Measurements from ENCODE around the gene VAV3. TPM values are rescaled to one million over a fixed set of nuclear protein-coding genes. Genes with fewer than 3 reads are reported as not detected.

The VAV3 gene
- total RNA-seq, 1 donor from 2014 or later, result 1.8 TPM

DNA sequence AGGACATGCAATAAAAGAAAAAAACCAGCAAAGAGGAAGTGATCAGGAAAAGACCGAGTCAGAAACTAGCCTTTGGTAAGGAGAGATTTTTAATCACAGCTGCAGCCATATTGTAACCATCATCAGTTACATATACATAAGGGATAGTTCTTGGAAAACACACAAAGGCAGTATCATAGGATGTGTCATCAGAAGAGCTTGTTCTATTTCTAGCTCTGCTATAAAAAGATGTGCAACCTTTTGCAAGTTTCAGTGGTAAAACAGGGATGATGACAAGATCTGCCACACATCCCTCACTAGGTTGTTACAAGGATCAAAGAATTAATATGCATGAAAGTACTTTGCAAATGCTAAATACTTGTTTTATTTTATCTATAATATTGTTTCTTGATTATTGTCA lies 342.0 kb downstream of the VAV3 start:
- H3K36me3 Mint-ChIP-seq (ENCODE audit: insufficient read depth), result no peaks in the 10 kb centered on the region

GRCh38 chr1:107622535-107622934 lies 342.4 kb downstream of the VAV3 start:
- no peaks in the 10 kb centered on the region for H3K4me1 Mint-ChIP-seq (ENCODE audit: low read depth)

More for the DNA sequence above, 342.0 kb downstream of the VAV3 start:
- H3K4me1 Mint-ChIP-seq (ENCODE audit: low read depth), result peaks cover 2% of the 10 kb centered on the region
- H3K4me3 Mint-ChIP-seq (ENCODE audit: low read depth), result no peak overlapping the region
- DNase-seq (ENCODE audit: low spot score, unreplicated experiment), result no peak
- TF ChIP-seq, protein P1, sequence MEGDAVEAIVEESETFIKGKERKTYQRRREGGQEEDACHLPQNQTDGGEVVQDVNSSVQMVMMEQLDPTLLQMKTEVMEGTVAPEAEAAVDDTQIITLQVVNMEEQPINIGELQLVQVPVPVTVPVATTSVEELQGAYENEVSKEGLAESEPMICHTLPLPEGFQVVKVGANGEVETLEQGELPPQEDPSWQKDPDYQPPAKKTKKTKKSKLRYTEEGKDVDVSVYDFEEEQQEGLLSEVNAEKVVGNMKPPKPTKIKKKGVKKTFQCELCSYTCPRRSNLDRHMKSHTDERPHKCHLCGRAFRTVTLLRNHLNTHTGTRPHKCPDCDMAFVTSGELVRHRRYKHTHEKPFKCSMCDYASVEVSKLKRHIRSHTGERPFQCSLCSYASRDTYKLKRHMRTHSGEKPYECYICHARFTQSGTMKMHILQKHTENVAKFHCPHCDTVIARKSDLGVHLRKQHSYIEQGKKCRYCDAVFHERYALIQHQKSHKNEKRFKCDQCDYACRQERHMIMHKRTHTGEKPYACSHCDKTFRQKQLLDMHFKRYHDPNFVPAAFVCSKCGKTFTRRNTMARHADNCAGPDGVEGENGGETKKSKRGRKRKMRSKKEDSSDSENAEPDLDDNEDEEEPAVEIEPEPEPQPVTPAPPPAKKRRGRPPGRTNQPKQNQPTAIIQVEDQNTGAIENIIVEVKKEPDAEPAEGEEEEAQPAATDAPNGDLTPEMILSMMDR (IDR thresholded peaks at IDR 0.05; ENCODE audit: unreplicated experiment), result no peak
- H3K27ac Mint-ChIP-seq, result no peak overlapping the region
- no peaks in the 10 kb centered on the region for H3K9me3 Mint-ChIP-seq (ENCODE audit: low read depth)
- H3K27me3 Mint-ChIP-seq, result no peaks in the 10 kb centered on the region

GRCh38 chr1:107620753-107621152 lies 344.2 kb downstream of the VAV3 start:
- H3K4me1 Mint-ChIP-seq (ENCODE audit: low read depth), result no peaks in the 10 kb centered on the region
- H3K4me3 Mint-ChIP-seq (ENCODE audit: low read depth), result no peak overlapping the region
- H3K36me3 Mint-ChIP-seq (ENCODE audit: insufficient read depth), result no peaks in the 10 kb centered on the region
- no peak overlapping the region for H3K27ac Mint-ChIP-seq
- no peak for DNase-seq (ENCODE audit: low spot score, unreplicated experiment)
- H3K9me3 Mint-ChIP-seq (ENCODE audit: low read depth), result no peaks in the 10 kb centered on the region
- TF ChIP-seq, protein P1 (IDR thresholded peaks at IDR 0.05; ENCODE audit: unreplicated experiment), result no peak
- H3K27me3 Mint-ChIP-seq, result no peaks in the 10 kb centered on the region

More at GRCh38 chr1:107622535-107622934, 342.4 kb downstream of the VAV3 start:
- TF ChIP-seq, protein P1 (IDR thresholded peaks at IDR 0.05; ENCODE audit: unreplicated experiment), result no peak
- H3K27ac Mint-ChIP-seq, result no peak overlapping the region
- H3K36me3 Mint-ChIP-seq (ENCODE audit: insufficient read depth), result no peaks in the 10 kb centered on the region
- no peaks in the 10 kb centered on the region for H3K27me3 Mint-ChIP-seq
- no peak overlapping the region for H3K4me3 Mint-ChIP-seq (ENCODE audit: low read depth)
- H3K9me3 Mint-ChIP-seq (ENCODE audit: low read depth), result no peaks in the 10 kb centered on the region
- DNase-seq (ENCODE audit: low spot score, unreplicated experiment), result no peak

DNA sequence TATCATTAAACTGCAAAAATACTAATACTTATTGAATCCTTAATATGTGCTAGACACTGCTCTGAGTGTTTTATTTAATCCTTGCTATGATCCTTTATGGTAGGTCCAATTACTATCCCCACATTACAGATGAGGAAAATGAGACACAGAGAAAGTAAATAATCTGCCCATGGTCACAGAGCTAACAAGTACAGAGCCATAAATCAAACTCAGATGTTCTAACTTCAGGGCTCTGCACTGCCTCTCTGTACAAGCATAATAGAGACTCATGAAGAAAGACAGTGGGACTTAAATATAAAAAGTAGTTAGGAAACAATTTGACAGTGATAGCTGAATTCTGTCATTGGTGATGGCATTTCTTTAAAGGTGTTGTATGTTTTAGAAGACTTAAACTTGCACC lies 346.4 kb downstream of the VAV3 start:
- Mint-ChIP-seq H3K9me3 (ENCODE audit: low read depth) (peaks cover 4% of the 10 kb centered on the region), H3K27ac (no peak overlapping the region), H3K4me3 (ENCODE audit: low read depth) (no peak overlapping the region), H3K36me3 (ENCODE audit: insufficient read depth) (no peaks in the 10 kb centered on the region), H3K4me1 (ENCODE audit: low read depth) (no peaks in the 10 kb centered on the region), H3K27me3 (no peaks in the 10 kb centered on the region)
- DNase-seq (ENCODE audit: low spot score, unreplicated experiment), result no peak
- TF ChIP-seq, protein P1 (IDR thresholded peaks at IDR 0.05; ENCODE audit: unreplicated experiment), result no peak

GRCh38 chr1:107617921-107618320 lies 347.1 kb downstream of the VAV3 start:
- Mint-ChIP-seq H3K4me1 (ENCODE audit: low read depth) (no peaks in the 10 kb centered on the region), H3K27ac (no peak overlapping the region), H3K9me3 (ENCODE audit: low read depth) (peaks cover 7% of the 10 kb centered on the region), H3K27me3 (no peaks in the 10 kb centered on the region), H3K4me3 (ENCODE audit: low read depth) (no peak overlapping the region), H3K36me3 (ENCODE audit: insufficient read depth) (peaks cover 1% of the 10 kb centered on the region)
- no peak for DNase-seq (ENCODE audit: low spot score, unreplicated experiment)
- TF ChIP-seq, protein P1 (IDR thresholded peaks at IDR 0.05; ENCODE audit: unreplicated experiment), result no peak

Measured in progenitor cell of endocrine pancreas (in vitro differentiated cells).